Stimulated activated CD4-positive, alpha-beta T cell treated with anti-CD3 and anti-CD28 coated beads, Interleukin-15, amount 100 ng/mL, for 48 hours (primary cell): ENCODE results near the gene FABP2.
A peak's percentile ranks its signal among the peaks of the same experiment; 100 is the strongest.
"Not testable (repeated sequence)": the region's sequence is repeated elsewhere in the genome, so short reads cannot be mapped to it uniquely, and the experiment has no call there.

ENCODE experiments used
- DNase-seq, 2 donors: peaks; one replicate each; pipeline ENCODE4 v3.0.0-alpha.2; 2020; ENCODE audit warnings: low read depth in 2 of 2

The FABP2 gene

DNA sequence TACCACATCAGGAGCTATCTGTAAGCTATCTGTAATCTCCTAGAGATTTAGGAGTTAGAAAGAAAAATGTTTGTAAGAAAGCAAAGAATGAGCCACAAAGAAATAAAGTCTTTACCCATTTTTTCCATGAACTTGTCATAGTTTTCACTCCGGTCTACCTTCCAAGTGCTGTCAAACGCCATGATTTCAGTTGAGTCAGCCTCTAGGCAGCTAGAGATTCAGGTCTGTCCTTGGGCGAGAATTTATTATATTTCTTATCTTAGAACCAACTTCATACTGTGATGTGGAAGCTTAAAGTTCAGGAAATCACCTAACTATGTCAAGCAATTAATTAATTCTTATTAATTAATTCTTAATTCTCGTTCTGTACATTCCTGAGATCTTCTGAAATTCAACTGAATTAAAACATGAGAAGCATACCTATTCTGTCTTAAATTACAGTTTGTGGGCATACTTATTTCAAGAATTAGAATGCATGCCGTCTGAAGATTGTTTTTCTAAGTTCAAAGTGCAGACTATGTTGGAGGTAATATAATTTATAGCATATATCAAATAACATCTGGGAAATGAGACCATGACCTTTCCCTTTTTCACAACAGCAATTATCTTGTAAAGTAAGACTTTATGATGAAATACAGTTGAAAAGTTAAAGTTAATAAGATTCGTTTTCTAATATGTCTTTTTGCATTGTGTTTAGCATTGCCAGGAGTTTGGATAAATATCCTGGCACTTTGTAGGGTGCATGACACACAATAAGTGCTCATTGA lies at the start of gene FABP2:
FABP2 (minus strand) TSS at position 218 of the 767 bp plus-strand sequence; CDS start at position 182, 36 bp downstream.
- DNase-seq = no peak

- DNase-seq = not testable (repeated sequence)
These were observed 49.2 kb upstream of the FABP2 start for GRCh38 chr4:119370951-119371683.

DNA sequence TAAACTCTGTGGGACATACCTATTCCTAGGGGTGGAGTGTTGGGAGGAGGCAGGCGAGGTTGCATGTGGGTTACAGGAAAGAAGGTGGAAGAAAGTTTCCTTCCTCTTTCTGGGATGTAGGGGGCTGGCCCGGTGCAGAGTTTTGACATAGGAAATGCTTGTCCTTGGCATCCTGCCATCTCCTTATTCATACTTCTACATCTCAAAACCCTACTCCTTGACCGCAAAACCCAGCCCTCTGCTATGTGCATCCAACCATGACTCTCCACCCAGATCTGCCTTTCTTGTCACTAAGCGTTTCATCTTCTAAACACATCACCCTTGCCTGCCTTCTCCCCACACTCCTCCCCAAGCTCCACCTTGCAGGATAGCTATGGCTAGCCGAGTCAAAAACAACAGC lies 48.5 kb upstream of the FABP2 start:
- peak; percentile 43 to 47 for DNase-seq

DNA sequence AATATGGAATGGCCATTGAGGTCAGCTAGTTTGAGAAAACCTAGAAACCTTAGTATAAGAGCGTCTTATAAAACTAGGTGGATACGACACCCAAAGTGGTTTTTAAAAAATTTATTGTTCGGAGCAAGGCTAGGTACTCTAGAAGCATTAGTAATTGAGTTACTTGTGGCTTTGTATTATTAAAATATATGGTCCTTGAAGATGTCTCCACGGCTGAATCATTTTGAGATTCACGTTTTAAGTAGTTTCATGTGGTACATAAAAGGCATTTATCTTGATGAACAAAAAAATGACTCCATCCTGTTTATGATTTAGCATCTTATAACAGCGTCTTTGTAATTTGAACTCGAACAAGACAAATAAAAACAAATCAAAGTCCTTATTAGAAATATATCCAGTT lies 44.9 kb upstream of the FABP2 start:
- DNase-seq = not testable (repeated sequence)

GRCh38 chr4:119364203-119364602 lies 42.3 kb upstream of the FABP2 start:
- DNase-seq = not testable (repeated sequence)

- not testable (repeated sequence) for DNase-seq
These were observed 41.4 kb upstream of the FABP2 start for GRCh38 chr4:119363372-119363771.

DNA sequence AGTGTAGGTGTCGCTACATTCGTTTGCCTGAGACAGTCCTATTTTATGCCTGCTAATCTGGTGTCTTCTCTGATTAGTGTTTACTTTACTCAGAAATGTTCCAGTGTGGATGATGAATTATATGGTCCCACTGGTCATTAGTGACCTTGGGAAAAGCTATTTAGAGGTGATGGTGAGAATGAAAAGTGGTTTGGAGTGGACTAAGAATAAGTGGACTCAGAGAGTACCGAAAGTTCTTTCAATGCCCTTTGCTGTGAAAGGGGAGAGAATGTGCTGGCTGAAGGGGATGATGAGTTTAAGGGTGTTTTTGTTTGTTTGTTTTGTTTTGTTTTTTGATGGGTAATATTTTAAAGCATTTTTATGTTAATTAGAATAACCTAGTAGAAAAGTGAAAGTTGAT lies 40.5 kb upstream of the FABP2 start:
- not testable (repeated sequence) for DNase-seq

DNA sequence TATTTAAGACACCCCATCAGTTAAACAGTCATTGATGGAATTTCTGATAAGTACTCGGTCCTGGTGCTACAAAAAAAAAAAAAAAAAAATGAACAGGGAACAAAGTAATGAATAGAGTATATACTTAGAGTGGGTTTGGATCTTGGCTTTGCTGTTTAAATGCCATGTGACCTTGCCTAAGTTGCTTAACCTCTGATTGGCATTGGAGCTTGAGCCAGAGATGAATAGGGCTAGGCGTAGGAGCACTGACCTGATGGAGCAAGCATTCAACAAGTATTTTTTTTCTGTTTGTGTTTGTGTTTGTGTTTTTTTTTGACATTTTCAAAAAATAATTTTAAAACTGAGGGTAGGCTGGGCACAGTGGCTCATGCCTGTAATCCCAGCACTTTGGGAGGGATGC lies 37.9 kb upstream of the FABP2 start:
- not testable (repeated sequence) for DNase-seq

DNA sequence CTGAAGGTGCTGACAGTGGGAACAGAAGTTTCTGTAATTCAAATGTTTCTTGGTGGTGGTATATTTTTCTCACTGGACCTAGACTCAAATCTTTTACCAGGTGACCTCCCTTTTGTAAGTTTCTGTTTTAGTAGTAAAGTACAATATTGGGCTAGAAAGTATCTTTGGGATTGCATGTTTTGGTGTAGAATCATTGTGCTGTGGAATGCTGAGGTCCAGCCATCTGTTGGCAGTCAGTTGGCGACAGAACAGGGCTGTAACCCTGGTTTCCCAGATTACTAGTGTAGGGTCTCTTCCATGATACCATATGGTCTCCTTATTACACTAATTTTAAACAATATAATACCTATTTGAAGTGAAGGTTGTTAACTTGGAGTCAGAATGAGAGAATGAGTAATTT lies 34.9 kb upstream of the FABP2 start:
- DNase-seq = not testable (repeated sequence)

DNA sequence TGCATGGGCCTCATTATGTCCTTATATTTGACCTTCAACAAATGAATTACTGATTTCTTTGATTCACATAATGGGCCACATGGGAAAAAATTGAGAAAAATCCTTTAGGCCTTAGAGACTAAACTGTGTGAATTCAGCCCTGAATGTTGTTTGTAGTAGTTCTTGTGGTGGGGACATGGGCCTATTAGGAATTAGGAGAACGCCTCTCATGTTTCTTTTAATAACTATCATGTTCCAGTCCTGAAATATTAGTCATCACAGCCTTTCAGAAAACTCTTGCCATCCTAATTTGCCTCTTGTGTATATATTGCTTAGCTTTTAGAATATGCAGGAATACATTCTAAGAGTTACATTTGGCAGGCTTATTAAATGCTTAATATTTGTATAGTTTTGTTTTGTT lies 34.1 kb upstream of the FABP2 start:
- DNase-seq = not testable (repeated sequence)

GRCh38 chr4:119353364-119353763 lies 31.4 kb upstream of the FABP2 start:
- not testable (repeated sequence) for DNase-seq

DNA sequence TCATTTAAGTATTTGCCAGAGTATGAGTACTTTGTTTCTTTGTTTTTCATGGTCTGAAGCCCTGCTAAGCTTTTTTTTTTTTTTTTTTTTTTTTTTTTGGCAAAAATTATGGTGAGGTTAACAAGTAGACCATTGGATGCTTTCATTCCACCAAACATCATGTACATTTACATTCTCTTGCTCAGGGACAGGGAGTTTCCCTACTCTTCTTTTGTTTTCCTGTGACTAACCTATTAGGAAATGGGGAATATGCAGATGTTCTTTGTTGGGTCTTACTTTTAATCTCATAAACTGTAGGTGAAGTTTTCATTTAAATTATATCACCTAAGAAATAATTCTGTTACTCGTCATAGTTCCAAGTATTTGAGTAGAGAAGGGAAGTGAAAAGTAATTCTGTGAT lies 26.2 kb upstream of the FABP2 start:
- not testable (repeated sequence) for DNase-seq

DNA sequence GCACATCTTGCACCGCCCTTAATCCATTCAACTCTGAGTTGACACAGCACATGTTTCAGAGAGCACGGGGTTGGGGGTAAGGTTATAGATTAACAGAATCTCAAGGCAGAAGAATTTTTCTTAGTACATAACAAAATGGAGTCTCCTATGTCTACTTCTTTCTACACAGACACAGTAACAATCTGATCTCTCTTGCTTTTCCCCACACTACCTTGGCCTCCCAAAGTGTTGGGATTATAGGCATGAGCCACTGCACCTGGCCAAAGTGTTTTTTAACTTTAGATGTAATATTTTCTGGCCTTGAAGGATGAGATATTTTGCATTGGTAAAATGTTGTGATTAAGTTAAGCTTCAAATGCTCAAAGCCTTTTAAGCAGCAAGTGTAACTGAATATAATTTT lies 21.4 kb upstream of the FABP2 start:
- not testable (repeated sequence) for DNase-seq

DNA sequence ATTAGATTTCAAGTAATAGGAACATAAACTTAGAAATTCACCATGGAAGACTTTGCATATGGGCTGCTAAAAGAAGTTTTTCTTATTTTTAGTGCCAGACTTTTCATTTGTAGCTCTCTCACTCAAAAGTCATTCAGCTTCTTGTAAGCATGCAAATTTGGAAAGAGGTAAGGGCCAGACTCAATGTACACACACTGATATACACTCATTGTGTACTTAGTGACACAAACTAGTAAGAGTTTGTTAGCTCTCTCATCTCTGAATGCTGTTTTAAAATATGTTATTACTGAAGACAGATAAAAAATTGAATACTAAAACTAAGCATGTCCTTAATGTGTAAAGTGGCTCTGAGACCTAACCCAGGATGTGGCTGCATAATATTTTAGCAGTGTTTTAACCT lies 18.0 kb upstream of the FABP2 start:
- DNase-seq = not testable (repeated sequence)

DNA sequence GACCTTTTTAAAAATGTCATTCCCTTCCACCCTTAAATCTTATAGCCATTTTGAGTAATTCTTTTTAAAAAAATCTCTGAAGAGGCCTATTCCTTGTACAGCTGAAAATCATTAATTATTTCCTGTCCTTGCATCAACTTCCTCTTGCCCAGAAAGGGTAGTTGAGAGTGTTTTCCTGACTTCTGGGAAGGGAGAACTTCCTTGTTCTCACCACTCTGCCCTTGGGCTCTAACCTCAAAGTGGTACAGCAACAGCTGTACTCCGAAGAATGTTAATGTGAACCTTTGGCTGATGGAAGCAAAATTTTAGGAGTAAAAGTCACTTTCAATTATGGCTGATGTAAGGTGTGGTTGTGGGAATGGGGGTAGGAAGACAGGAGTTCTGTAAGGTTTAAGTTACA lies 15.1 kb upstream of the FABP2 start:
- no peak for DNase-seq

DNA sequence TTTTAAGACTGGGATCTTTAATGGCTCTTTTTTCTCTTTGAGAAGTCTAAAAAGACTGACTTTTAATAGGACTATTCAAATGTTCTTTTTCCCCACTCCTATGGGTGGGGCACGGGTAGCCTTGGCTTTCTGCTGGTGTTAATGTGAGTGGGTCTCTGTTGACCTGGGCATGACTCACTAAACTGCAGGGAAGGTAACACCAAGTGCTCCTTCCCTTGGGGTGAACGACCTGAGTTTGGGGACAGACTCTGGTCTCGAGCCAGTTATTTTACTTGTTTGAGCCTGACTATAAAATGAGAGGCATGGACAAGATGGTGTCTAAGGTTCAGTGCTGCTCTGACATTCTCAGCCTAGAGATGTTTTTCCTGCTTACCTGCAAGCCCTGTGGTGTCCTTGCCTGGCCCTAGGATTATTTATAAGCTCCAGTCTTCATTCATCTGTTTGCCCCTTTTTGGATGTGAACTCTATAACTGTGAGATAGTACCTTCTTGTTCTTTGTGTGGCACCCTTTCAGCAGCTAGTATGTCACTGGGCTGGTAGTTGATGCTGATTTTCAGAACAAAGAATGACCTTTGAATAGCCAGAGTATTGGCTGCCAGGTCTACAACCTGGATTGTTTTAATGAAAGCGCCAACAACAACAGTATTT lies 14.5 kb upstream of the FABP2 start:
- DNase-seq = not testable (repeated sequence)

DNA sequence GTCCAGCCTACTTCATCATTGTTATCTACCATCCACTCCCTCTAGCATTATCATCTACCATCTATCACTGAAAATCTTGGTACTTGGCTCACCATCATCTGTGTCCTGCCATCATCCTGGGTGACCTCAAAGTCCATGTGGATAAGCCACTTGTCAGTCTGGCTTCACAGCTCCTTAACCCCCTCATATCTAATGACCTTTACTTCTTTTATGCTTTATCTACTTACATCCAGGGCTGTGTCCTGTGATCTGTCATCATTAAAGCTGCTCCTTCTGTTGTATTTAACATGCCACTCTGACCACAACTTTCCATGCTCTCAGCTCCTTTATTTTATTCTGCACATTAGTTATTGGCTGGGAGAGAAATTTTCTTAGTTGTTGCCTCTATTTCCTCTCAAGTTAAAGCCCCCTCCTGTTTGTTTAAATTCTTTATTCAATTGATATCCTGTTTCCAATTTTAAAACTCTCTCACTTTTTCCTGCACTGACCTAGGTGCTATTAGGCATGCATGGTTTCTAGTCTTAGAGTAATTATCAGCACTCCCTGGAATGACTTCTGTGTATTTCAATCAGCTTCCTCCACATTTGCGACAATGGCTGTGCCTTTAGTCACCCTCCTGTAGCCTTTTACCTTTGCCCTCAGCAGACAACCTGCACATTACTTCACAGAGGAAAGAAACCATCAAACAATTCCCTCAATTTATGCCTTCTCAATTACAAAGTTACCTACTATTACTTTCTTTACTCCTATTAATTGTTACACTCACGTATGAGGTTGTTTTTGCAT lies 8.1 kb upstream of the FABP2 start:
- DNase-seq = no peak

- DNase-seq = no peak
These were observed 6.8 kb upstream of the FABP2 start for GRCh38 chr4:119328695-119329094.

DNA sequence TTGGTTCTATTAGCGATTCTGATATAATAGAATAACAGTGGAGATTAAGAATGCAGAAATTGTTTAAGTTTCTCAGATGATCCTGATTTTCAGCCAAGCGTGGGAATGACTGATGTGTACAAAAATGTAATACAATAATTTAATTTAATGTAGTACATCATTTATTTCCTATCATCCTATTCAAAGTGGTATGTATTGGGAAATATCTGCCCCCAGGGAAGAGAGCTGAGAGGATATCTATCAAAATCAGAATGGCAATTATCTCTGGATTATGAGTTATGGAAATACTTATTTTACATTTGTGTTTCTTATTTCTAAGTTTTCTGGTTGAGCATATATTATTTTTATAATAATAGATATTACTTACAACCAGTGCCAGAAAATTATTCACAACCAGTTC lies 3.9 kb downstream of the FABP2 start:
- DNase-seq = no peak

DNA sequence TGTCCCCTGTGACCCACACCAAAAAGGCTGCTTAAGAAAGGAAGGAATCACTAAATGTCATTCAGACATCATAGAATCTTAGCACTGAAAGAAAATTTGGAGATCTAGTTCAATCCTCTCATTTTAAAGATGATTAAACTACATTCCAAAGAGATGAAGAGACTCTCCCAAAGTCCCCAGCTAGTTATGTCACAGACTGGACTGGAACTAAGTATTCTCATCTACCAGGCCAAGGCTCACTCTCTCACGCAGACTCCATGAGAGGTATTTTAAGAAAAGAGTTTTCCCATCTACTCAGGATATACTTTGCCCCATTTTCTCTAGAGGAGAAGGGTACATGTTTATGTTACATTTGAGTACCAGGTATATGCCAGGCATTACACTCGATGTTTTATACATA lies 6.9 kb downstream of the FABP2 start:
- DNase-seq = no peak

DNA sequence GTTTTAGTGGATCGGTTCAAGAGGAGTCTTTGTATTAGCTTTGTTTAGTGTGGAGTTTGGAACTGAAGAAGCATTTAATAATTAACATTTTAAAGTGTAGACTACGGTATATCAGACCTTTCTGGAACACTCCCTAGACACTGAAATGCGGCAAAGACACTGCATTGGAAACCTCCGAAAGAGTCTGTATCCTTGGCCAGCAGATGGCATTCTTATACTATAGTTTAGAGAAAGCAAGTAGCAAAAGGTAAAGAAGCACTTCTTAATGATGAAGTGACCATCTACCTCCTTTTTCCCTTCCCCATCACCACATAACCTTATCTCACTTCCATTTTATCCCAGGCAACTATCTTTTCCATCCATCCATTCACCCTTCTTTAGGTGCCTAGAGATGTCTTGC lies 7.6 kb downstream of the FABP2 start:
- DNase-seq = no peak

DNA sequence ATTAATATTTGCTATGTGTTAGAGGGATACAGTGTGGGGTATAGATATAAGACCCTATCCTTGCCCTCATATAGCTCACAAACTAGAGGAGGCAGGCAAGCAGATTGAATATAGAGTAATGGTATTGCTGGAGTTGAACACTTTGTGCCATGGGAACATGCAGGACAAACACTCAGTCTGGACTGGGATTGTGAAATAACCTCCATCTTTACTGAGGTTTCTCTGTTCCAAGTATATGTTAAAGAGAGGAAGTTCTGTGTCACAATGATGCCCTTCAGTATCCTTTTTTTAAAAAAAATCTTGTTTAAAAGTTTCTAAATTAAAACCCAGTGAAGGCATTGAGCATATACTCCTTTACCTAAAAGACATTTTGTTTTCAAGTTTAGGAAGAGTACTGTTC lies 8.7 kb downstream of the FABP2 start:
- no peak for DNase-seq
